Measurements from ENCODE around the gene RIOK2. TPM values are rescaled to one million over a fixed set of nuclear protein-coding genes. Genes with fewer than 3 reads are reported as not detected.

The RIOK2 gene
- total and polyA plus RNA-seq, 10 of the 15 experiments (the other 5 are each of a cell fraction or from before 2014, with no cell fraction given): 23.0 to 69.1 (median 33.3) TPM

DNA sequence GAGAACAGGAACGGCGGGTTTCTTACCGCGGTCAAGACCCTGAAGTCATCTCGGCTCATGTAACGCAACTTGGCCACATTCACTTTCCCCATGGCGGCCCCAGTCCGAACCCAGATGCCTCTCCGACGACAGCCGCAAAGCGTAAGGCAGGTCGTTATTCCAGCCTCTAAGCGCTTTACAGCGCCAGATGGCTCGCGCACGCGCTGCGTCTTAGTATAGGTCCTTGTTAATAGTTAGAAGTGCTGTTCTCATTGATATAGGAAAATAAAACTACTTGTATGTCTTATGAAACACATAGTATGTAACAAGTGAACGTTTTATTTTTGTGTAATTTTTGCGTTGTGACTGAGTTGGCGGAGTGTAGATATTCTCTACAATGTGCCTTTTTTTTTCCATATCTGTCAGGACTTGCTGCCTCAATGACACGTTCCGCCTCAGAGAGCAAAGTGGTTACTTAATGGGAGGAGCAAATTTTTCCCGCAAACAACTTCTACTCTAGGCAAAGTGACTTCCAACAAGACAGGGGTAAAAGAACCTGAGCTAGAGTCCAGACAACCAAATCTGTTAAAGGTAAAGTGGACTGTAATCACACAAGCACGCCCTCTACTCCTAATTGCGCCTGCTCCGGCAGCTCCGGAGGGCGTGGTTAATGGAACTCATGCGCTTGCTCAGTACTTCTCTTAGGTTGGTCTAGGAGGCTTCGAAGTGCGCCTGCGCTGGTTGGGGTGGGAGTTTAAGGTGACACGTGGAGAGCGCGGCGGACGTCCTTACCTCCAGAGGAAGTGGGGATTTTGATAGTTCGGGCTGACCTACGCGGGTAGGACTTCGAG lies at the start of gene RIOK2 (continued):
- TF ChIP-seq, protein P1, sequence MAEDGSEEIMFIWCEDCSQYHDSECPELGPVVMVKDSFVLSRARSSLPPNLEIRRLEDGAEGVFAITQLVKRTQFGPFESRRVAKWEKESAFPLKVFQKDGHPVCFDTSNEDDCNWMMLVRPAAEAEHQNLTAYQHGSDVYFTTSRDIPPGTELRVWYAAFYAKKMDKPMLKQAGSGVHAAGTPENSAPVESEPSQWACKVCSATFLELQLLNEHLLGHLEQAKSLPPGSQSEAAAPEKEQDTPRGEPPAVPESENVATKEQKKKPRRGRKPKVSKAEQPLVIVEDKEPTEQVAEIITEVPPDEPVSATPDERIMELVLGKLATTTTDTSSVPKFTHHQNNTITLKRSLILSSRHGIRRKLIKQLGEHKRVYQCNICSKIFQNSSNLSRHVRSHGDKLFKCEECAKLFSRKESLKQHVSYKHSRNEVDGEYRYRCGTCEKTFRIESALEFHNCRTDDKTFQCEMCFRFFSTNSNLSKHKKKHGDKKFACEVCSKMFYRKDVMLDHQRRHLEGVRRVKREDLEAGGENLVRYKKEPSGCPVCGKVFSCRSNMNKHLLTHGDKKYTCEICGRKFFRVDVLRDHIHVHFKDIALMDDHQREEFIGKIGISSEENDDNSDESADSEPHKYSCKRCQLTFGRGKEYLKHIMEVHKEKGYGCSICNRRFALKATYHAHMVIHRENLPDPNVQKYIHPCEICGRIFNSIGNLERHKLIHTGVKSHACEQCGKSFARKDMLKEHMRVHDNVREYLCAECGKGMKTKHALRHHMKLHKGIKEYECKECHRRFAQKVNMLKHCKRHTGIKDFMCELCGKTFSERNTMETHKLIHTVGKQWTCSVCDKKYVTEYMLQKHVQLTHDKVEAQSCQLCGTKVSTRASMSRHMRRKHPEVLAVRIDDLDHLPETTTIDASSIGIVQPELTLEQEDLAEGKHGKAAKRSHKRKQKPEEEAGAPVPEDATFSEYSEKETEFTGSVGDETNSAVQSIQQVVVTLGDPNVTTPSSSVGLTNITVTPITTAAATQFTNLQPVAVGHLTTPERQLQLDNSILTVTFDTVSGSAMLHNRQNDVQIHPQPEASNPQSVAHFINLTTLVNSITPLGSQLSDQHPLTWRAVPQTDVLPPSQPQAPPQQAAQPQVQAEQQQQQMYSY (CRISPR knock-in tag; IDR thresholded peaks at IDR 0.05): no peak
- TF ChIP-seq, protein P2, sequence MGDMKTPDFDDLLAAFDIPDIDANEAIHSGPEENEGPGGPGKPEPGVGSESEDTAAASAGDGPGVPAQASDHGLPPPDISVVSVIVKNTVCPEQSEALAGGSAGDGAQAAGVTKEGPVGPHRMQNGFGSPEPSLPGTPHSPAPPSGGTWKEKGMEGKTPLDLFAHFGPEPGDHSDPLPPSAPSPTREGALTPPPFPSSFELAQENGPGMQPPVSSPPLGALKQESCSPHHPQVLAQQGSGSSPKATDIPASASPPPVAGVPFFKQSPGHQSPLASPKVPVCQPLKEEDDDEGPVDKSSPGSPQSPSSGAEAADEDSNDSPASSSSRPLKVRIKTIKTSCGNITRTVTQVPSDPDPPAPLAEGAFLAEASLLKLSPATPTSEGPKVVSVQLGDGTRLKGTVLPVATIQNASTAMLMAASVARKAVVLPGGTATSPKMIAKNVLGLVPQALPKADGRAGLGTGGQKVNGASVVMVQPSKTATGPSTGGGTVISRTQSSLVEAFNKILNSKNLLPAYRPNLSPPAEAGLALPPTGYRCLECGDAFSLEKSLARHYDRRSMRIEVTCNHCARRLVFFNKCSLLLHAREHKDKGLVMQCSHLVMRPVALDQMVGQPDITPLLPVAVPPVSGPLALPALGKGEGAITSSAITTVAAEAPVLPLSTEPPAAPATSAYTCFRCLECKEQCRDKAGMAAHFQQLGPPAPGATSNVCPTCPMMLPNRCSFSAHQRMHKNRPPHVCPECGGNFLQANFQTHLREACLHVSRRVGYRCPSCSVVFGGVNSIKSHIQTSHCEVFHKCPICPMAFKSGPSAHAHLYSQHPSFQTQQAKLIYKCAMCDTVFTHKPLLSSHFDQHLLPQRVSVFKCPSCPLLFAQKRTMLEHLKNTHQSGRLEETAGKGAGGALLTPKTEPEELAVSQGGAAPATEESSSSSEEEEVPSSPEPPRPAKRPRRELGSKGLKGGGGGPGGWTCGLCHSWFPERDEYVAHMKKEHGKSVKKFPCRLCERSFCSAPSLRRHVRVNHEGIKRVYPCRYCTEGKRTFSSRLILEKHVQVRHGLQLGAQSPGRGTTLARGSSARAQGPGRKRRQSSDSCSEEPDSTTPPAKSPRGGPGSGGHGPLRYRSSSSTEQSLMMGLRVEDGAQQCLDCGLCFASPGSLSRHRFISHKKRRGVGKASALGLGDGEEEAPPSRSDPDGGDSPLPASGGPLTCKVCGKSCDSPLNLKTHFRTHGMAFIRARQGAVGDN (IDR thresholded peaks at IDR 0.05): peak; percentile 90
- TF ChIP-seq MYB (IDR thresholded peaks at IDR 0.05; ENCODE audit: borderline replicate concordance, low read depth, low read length) (no peak), TARDBP (IDR thresholded peaks at IDR 0.05; ENCODE audit: borderline replicate concordance) (no peak), CHD1 (IDR thresholded peaks at IDR 0.05; ENCODE audit: low read depth, low read length) (no peak), SMARCA5 (IDR thresholded peaks at IDR 0.05) (no peak; the same call in 1 of the 2 replicates), CEBPB (IDR thresholded peaks at IDR 0.05; ENCODE audit: borderline replicate concordance in 1 of 2, low read depth in 2 of 2, low read length in 2 of 2) (no peak), KAT2A (conservative IDR thresholded peaks at IDR 0.05; ENCODE audit: control insufficient read depth, low read depth, low read length) (no peak), FOS (IDR thresholded peaks at IDR 0.05; ENCODE audit: borderline replicate concordance, extremely low read depth, insufficient read length) (no peak), IKZF1 (conservative IDR thresholded peaks at IDR 0.05) (peak; percentile 70)

Measured in GM12878 (cell line).